GM12891 (cell line): Measurements from ENCODE around the gene NRTN.

Experiments used
- PAX5 ChIP-seq: IDR thresholded peaks from 2 replicates; pipeline ENCODE4 v1.6.1; 2011; ENCODE audit warnings: low read length, moderate library complexity, mild to moderate bottlenecking; ENCODE audit not compliant: insufficient read depth, severe bottlenecking
- POLR2A ChIP-seq: IDR thresholded peaks from 2 replicates; pipeline ENCODE4 v1.6.1; 2011; ENCODE audit warnings: low read depth, low read length, control low read depth
- POLR2AphosphoS5 ChIP-seq: IDR thresholded peaks from 2 replicates; pipeline ENCODE4 v1.6.1; 2011; ENCODE audit warnings: low read depth, low read length, control low read depth
- POU2F2 ChIP-seq: IDR thresholded peaks from 2 replicates; pipeline ENCODE4 v1.6.1; 2011; ENCODE audit warnings: low read depth, mild to moderate bottlenecking, control low read depth, low read length, moderate library complexity
- SPI1 ChIP-seq: IDR thresholded peaks from 2 replicates; pipeline ENCODE4 v1.6.1; 2011; ENCODE audit warnings: low read depth, low read length, control low read depth
- TAF1 ChIP-seq: IDR thresholded peaks from 2 replicates; pipeline ENCODE4 v1.6.1; 2011; ENCODE audit warnings: low read depth, low read length, control low read depth

DNA sequence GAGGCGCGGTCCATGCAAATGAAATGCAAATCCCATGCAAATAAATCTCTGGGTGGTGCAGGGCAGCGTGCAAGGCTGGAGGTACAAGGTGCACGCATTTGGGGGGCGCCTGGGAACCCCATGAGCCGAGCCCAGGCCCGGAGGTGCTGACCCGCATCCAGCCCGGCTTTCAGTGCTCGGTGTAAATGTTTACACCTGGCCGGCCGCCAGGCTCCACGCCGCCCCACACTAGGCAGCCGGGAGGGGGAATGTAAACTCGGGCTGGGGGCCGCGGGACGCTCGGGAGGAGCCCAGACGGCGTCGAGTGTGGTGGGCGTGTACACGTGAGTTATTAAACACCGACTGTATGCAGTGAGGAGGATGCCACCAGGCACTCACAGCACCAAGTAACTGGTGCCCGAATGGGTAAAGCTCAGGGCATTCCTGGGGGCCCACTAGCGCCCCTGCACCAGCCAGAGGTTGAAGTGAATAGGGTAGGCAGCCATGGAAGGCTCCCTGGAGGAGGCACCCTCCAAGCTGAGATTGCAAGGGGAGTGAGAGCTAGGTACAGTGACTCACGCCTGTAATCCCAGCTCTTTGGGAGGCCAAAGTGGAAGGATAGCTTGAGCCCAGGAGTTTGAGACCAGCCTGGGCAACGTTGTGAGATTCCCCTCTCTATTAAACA lies 17.4 kb downstream of the NRTN start:
- TF ChIP-seq POLR2AphosphoS5: no peak
- TF ChIP-seq POLR2A: no peak
- TF ChIP-seq TAF1: no peak
- TF ChIP-seq SPI1: no peak
- TF ChIP-seq PAX5: no peak
- TF ChIP-seq POU2F2: no peak
